Measurements from ENCODE around the gene COG5. TPM values are rescaled to one million over a fixed set of nuclear protein-coding genes. Genes with fewer than 3 reads are reported as not detected.

The COG5 gene
- polyA plus RNA-seq, 3 donors, result 12.7 to 29.0 (median 28.1) TPM

DNA sequence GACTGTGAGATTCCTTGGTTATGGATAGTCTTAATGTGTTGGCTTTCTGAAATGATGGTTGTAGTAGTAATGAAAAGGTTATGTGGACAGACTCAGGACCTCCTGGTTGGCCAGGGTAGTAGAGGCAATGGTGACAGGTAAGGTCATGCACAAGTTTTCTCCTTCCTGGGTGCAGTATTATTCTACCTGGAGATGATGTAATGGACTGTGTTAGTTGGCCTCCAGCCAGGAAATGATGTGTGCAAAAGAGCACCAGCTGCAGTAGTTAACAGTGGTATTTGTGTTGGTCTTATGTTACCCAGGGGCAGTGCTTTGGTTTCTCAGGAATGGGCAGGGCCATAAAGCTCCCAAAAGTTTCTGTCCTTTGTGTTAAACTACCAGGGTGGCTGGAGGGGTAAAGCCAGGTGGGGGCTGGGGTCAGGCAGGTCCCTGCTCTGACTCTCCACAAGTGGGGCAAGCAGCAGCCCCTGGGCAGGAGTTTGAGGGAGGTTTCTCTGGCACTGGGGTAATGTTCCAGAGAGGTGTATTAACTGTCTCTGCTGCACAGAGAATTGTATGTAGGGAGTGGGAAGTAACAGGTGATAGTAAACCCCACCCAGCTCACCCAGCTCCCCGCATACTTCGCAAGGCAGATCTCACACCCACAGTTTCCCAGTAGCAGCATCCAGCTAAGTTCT lies 57.6 kb downstream of the COG5 start:
- Histone ChIP-seq H3K36me3 (replicated peaks in 1 of 2; ENCODE audit: control insufficient read depth in 1 of 2, insufficient read depth in 2 of 2, low read length in 2 of 2) (peaks cover 4 to 12% of the 10 kb centered on the region in 2 donors), H3K79me2 (ENCODE audit: insufficient read depth, low read length) (no peaks in the 10 kb centered on the region), H3K9ac (ENCODE audit: insufficient read depth, low read length, poor library complexity, severe bottlenecking) (no peak overlapping the region), H3K4me2 (replicated peaks; ENCODE audit: extremely low read depth, low read length, poor library complexity, severe bottlenecking) (no peak overlapping the region), H3K4me3 (replicated peaks in 1 of 3; ENCODE audit: low read depth in 2 of 3, low read length in 3 of 3) (no peak overlapping the region), H4K20me1 (ENCODE audit: insufficient read depth, low read length) (peaks cover 12% of the 10 kb centered on the region), H3K4me1 (ENCODE audit: control insufficient read depth in 1 of 2, insufficient read depth in 2 of 2, low read length in 2 of 2) (peaks cover 9 to 11% of the 10 kb centered on the region in 2 donors), H3K27me3 (ENCODE audit: control insufficient read depth in 2 of 2, insufficient read depth in 2 of 2, low read length in 2 of 2) (no peaks in the 10 kb centered on the region), H2AFZ (ENCODE audit: insufficient read depth, low read depth, low read length, poor library complexity, severe bottlenecking) (no peak overlapping the region), H3K9me3 (replicated peaks in 1 of 2; ENCODE audit: control insufficient read depth in 1 of 2, insufficient read depth in 1 of 2, low read length in 2 of 2) (peaks cover 0 to 6% of the 10 kb centered on the region in 2 donors), H3K27ac (ENCODE audit: low read depth in 1 of 2, low read length in 2 of 2) (peak overlapping the region in 1 of 2 donors; percentile 38)
- Mint-ChIP-seq H3K36me3 (peaks cover 21 to 31% of the 10 kb centered on the region in 2 donors), H3K4me1 (peaks cover 21% of the 10 kb centered on the region), H3K9me3 (peaks cover 8 to 16% (median 14%) of the 10 kb centered on the region in 7 donors), H3K27ac (peak overlapping the region in 1 of 7 donors; percentile 46), H3K4me3 (no peak overlapping the region), H3K27me3 (ENCODE audit: low read depth in 3 of 3) (no peaks in the 10 kb centered on the region)
- TF ChIP-seq, protein P1, sequence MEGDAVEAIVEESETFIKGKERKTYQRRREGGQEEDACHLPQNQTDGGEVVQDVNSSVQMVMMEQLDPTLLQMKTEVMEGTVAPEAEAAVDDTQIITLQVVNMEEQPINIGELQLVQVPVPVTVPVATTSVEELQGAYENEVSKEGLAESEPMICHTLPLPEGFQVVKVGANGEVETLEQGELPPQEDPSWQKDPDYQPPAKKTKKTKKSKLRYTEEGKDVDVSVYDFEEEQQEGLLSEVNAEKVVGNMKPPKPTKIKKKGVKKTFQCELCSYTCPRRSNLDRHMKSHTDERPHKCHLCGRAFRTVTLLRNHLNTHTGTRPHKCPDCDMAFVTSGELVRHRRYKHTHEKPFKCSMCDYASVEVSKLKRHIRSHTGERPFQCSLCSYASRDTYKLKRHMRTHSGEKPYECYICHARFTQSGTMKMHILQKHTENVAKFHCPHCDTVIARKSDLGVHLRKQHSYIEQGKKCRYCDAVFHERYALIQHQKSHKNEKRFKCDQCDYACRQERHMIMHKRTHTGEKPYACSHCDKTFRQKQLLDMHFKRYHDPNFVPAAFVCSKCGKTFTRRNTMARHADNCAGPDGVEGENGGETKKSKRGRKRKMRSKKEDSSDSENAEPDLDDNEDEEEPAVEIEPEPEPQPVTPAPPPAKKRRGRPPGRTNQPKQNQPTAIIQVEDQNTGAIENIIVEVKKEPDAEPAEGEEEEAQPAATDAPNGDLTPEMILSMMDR (IDR thresholded peaks at IDR 0.05), result no peak
- DNase-seq, result no peak
- intact Hi-C loops (cut with micrococcal nuclease), result no loop called here
- 100% methylated on average over 1 of the region's 2 CpGs for WGBS (ENCODE audit: insufficient coverage)

DNA sequence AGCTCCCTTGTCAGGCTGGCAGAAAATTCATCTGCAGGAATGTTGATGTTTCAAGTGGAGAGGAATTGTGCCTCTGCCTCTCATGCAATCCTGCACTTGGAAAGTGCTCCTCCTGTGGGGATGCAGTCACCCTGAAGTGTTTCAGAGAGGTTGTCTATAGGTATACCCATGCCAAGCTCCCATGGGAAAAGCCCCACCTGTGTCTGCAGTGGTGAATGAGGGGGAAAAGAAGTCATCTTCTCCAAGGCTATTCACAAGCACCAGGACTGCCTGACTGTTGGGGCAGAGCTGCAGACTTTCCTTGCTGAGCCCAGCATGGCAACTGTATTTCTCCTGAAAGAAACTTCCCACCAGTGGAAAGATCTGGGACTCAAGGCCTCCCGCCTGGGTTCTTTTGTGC lies 58.4 kb downstream of the COG5 start:
- H3K27me3 Mint-ChIP-seq (ENCODE audit: low read depth in 3 of 3), result no peaks in the 10 kb centered on the region
- no peak for DNase-seq
- TF ChIP-seq, protein P1 (IDR thresholded peaks at IDR 0.05), result no peak
- intact Hi-C loops (cut with micrococcal nuclease), result no loop called here
- Histone ChIP-seq H3K36me3 (replicated peaks in 1 of 2; ENCODE audit: control insufficient read depth in 1 of 2, insufficient read depth in 2 of 2, low read length in 2 of 2) (peaks cover 4 to 12% of the 10 kb centered on the region in 2 donors), H3K9me3 (replicated peaks in 1 of 2; ENCODE audit: control insufficient read depth in 1 of 2, insufficient read depth in 1 of 2, low read length in 2 of 2) (peaks cover 0 to 6% of the 10 kb centered on the region in 2 donors), H2AFZ (ENCODE audit: insufficient read depth, low read depth, low read length, poor library complexity, severe bottlenecking) (no peak overlapping the region), H3K27ac (ENCODE audit: low read depth in 1 of 2, low read length in 2 of 2) (no peak overlapping the region), H3K4me2 (replicated peaks; ENCODE audit: extremely low read depth, low read length, poor library complexity, severe bottlenecking) (no peak overlapping the region), H3K9ac (ENCODE audit: insufficient read depth, low read length, poor library complexity, severe bottlenecking) (no peak overlapping the region), H3K4me1 (ENCODE audit: control insufficient read depth in 1 of 2, insufficient read depth in 2 of 2, low read length in 2 of 2) (peaks cover 9 to 11% of the 10 kb centered on the region in 2 donors), H4K20me1 (ENCODE audit: insufficient read depth, low read length) (peaks cover 12% of the 10 kb centered on the region), H3K4me3 (replicated peaks in 1 of 3; ENCODE audit: low read depth in 2 of 3, low read length in 3 of 3) (no peak overlapping the region), H3K27me3 (ENCODE audit: control insufficient read depth in 2 of 2, insufficient read depth in 2 of 2, low read length in 2 of 2) (no peaks in the 10 kb centered on the region), H3K79me2 (ENCODE audit: insufficient read depth, low read length) (no peaks in the 10 kb centered on the region)
- H3K4me3 Mint-ChIP-seq, result no peak overlapping the region
- H3K27ac Mint-ChIP-seq, result no peak overlapping the region
- H3K9me3 Mint-ChIP-seq, result peaks cover 4 to 14% (median 8%) of the 10 kb centered on the region in 7 donors
- H3K36me3 Mint-ChIP-seq, result peaks cover 18 to 25% of the 10 kb centered on the region in 2 donors
- WGBS (ENCODE audit: insufficient coverage), result no CpG with 5 or more reads among the region's 1 CpG
- peaks cover 21% of the 10 kb centered on the region for H3K4me1 Mint-ChIP-seq
